HG03066 (cell line): ENCODE data around the gene MINDY4.

ENCODE experiments used
- ATAC-seq: cut with Tn5 transposase; IDR thresholded peaks from one replicate; pipeline ENCODE4 v1.9.1; 2021; ENCODE audit warnings: low read depth; ENCODE audit not compliant: unreplicated experiment

Gene MINDY4

DNA sequence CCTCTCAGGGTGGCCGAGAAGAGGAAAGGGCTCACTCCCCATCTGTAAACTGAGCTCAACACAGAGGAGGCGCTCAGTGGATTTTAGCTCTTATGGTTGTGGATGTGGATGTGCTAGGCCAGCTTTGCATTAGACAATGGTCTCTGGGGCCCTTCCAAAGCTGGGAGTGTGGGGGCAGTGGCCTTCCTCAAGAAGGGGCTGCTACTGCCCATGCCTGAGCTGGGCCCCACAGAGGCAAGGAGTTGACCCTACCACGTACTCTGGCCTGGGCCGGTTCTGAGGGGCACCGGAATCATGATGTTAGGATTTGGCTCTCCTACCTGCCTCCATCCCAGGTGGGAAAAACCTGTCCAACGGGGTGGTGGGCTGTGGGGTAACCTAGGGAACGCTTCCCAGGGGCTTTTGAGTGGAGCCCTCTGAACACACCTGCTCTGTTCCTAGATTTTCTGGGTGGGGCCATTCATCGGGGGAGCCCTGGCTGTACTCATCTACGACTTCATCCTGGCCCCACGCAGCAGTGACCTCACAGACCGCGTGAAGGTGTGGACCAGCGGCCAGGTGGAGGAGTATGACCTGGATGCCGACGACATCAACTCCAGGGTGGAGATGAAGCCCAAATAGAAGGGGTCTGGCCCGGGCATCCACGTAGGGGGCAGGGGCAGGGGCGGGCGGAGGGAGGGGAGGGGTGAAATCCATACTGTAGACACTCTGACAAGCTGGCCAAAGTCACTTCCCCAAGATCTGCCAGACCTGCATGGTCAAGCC is 152.0 kb downstream of the MINDY4 start:
- ATAC-seq, result no peak

DNA sequence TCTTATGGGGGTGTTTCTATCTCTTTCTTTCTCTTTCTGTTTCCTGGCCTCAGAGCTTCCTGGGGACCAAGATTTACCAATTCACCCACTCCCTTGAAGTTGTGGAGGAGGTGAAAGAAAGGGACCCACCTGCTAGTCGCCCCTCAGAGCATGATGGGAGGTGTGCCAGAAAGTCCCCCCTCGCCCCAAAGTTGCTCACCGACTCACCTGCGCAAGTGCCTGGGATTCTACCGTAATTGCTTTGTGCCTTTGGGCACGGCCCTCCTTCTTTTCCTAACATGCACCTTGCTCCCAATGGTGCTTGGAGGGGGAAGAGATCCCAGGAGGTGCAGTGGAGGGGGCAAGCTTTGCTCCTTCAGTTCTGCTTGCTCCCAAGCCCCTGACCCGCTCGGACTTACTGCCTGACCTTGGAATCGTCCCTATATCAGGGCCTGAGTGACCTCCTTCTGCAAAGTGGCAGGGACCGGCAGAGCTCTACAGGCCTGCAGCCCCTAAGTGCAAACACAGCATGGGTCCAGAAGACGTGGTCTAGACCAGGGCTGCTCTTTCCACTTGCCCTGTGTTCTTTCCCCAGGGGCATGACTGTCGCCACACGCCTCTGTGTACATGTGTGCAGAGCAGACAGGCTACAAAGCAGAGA is 152.7 kb downstream of the MINDY4 start:
- no peak for ATAC-seq

DNA sequence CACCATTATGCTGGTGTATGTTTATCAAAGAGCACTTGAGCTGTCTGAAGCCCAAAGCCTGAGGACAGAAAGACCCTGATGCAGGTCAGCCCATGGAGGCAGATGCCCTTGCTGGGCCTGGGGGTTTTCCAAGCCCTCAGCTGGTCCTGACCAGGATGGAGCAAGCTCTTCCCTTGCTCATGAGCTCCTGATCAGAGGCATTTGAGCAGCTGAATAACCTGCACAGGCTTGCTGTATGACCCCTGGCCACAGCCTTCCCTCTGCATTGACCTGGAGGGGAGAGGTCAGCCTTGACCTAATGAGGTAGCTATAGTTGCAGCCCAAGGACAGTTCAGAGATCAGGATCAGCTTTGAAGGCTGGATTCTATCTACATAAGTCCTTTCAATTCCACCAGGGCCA is 153.4 kb downstream of the MINDY4 start:
- no peak for ATAC-seq

DNA sequence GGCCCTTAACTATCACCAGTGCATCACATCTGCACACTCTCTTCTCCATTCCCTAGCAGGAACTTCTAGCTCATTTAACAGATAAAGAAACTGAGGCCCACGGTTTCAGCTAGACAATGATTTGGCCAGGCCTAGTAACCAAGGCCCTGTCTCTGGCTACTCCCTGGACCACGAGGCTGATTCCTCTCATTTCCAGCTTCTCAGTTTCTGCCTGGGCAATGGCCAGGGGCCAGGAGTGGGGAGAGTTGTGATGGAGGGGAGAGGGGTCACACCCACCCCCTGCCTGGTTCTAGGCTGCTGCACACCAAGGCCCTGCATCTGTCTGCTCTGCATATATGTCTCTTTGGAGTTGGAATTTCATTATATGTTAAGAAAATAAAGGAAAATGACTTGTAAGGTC is 153.9 kb downstream of the MINDY4 start:
- ATAC-seq, result no peak

DNA sequence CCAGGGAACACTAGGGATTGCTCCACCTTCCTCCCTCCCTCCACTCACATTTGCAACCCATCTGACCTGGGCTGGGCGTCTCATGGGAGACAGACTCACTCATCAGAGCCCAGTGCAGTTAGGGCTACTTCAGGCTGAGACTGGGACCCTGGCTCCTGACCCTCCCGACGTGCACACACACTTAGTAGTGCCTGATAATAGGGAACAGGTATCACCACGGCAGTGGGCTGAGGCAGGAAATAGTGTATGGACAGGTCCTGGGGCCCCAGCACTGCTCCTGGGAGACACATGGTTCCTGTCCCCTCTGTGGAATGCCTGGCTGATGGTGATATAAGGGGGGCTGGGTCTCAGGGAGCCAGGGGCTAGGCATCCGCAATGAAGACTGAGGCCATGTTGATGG is 154.7 kb downstream of the MINDY4 start:
- no peak for ATAC-seq

DNA sequence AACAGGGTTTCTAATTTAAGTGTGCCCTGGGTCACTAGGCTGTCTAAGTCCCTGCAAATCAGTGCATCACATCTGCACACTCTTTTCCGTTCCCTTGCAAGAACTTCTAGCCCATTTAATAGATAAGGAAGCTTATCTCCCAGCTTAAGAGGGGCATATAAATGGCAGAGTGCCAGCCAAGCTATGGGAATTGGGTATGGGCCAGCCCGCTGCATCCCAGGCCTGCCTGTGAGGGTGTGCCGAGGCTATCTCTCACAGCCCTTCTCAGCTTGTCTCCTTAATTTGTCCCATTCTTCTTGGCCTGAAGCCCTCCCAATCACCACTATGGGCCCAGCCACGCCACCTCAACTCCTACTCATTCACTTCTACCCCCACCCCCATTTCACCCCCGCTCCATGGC is 155.1 kb downstream of the MINDY4 start:
- ATAC-seq, result no peak

DNA sequence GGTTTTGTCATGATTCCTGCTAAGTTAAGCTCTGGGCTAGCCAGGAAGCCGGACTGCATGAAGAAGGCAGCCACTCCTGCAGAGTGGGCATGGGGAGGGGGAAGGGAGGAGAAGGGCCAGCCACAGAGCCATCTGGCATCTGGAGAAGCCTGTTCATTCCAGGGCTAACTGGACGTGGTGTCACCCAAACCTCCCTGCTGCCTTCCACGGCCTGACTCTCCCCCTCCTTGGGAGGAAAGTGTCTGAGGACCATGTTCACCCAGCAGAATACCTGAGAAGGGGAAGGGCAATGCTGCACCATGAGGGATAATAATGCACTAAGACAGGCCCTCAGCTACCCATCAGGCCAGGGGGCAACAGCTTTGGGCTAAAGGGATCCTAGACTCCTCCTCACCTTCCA is 155.8 kb downstream of the MINDY4 start:
- ATAC-seq, result no peak

DNA sequence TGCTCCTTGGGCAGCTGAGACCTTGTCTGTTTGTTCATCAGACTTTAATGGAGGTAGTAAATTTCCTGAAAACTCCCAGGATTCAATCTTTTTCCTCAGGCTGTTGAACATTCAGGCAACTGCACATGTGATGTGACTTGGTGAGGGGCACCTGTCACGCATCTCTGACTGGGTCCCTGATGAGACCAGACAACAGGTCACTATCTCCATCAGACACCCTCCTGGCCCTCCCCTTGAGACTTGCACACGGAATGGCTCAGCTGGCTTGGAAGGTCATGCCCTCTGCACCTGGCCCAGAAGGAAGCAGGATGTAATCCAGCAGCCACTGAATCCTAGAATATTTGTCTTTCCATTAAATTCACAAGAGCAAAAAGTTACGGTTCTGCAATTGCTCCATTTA is 156.3 kb downstream of the MINDY4 start:
- ATAC-seq, result no peak

DNA sequence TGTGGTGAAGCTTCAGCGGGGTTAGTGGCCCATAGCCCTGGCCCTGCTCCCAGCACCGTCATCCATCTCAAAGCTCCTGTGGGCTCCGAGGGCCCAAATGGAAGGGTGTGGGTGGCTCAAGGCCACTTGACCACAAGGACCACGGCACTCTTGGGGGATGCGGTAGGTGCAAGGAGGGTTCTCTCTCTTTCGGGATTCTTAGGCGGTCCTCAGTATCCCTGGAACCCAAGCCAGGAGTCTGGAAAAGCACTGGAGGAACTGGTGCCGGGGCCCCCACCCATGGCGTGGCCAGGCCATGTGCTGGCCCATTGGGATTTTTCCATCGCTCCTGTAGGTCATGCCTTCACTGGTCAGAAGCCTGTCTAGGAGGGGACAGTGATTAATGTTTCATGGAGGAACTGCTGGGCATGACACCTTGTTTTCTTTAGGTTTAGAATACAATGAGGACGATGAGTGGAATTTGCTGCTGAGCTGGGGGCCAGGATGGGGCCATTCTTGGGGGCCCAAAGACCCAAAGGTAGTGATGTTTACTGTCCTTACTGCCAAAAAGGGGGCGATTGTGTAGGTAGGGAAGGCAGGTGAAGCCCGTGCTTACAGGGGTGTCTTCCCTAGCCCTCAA is 157.1 kb downstream of the MINDY4 start:
- no peak for ATAC-seq

DNA sequence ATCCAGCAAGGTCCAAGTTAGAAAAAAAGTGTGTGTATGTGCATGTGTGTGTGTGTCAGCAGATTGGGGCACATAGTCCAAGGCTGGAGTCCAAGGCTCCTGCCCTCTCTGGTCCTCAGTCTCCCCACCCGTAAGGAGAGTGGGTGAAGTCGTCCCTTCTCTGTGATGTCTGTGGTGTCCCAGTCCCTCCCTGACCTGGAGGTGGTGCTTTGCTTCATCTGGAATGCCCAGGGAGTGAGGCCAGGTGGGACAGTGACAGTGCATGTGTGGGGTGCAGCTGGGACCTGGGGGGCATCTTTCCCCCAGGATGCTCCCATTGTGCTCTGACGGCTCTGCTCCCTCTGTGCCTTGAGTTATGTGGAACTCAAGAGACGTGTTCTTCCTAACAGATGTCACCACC is 158.5 kb downstream of the MINDY4 start:
- no peak for ATAC-seq

DNA sequence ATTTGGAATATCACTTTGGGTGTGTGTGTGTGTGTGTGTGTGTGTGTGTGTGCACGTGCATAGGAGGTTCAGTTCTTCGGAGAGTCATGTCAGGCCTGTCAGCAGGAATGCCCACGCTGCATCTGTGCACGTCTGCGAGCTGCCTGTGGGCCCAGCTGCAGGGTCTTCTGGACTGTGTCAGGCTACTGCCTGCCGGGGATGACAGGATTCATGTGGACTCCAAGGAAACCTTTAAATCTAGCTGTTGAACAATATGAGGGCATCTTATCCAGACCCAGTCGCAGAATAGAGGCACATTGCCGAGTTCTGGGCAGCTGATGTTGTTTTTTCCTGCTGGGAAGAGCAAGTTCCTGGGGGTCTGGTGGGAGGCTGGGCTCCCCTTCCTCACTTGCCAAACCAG is 159.4 kb downstream of the MINDY4 start:
- no peak for ATAC-seq

DNA sequence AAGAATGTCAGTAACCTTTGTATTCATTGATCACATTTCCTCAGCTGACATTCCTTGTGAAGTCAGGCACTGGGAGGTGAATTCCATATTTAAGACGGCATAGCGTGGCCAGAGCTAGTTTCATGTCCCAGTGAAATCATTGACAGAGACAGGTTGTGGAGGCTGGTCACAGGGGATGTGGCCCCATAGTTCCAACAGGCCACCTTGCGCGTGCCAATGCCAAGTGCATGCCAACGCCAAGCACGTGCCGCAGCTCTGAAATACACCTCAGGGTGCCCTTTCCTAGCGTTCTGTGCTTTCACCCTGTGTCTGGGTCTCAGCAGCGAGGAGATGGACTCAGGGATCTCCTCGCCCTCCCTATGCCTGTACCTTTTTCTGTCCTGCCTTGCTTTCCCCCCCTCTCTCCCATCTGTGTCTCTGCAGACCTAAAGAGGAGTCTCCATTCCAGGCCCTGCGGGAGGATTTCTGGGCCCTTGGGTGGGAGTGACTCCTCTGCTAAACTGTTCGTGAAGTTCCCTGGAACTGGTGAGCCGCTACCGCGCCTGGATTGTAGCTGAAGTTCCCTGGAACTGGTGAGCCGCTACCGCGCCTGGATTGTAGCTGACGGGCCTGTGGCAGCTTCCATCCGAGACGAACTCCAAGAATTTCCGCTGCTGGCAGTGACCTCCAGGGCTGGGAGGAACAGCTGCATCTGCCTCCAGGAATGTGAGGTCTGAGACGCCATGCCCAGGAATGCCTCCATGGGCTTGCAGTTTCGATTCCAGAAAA is 160.1 kb downstream of the MINDY4 start:
- ATAC-seq, result no peak

DNA sequence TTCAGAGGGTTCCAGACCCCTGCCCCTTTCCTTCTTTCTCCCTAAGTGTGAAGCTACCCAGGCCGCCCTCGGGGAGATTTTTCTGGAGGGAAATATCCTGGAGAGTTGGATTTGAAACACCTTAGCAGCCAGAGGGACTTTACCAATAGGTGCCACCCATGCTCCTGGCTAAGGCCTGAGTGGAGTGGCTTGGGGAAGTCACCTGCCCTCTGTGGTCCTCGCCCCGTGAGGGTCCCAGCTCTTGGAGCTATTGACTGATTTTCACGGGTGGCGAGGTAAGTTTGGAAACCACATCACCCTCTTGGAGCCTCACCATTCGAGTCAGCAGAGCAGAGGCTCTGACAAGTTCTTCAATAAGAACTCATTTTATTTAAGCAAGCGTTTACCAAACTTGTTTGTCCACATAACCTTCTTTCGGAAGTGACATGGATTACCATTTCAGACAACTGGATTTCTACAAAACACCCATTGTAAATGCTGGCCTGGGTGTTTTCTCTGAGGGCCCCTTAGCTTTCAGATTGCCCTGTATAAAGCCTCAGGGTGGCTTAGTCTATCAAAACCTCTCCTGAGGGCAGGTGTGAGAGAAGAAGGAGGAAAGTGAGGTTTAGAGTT is 160.8 kb downstream of the MINDY4 start:
- ATAC-seq, result no peak

DNA sequence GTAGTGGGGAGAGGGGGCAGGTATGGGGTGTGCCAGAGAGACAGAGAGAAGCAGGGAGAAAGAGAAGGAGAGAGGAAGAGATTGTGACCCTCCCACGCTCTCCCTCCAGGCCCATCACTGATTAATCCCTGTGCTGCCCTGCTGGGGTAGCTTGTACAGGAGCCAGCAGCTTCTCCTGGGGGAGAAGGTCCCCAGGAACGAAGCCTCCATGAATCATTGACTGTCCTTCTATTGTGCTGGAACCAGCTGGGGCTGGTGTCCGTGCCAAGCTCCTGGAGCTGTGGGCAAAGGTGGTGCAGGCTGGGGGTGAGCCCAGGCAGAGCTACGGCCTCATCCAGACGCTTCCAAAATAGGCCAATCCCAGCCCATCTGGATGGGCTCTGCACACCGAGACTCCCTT is 161.3 kb downstream of the MINDY4 start:
- no peak for ATAC-seq

DNA sequence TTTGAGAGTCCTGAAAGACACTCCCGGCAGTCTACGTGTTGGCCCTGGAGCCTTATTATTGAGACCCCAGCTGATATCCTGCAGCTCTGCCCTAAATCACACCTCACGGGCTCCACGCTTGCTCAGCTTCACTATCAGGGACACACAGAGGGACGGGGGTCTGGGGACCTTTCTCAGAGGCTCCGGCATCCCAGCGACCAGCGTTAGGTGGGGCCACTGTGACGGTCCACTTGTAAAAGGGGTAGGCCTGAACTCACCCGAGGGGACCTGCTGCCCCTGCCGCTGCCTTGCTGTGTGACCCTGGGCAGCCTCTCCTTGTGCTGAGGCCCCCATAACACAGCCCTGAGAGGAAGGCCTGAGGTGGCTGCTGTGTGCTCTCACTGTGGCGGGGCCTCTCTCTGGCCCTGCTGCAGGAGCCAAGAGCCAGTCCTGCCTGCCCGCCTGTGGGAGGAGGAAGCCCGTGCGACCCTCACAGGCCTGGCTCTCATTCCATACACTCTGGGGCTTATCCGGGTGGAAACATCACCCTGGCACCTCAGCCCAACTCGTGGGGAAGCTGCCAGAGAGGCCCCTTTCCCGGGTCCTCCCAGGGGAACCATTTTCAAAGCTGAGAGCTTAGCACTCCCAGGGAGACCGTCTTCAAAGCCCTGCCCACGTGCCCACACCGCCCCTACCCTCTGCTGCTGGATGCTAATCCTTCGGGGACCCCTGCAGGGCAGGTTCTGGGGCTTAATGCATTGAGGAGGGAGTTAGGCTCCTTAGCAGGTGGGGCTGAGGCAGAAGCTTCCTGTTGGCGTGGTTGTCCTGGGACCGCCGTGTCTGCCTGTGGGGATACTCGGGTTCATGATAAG is 162.1 kb downstream of the MINDY4 start:
- no peak for ATAC-seq

DNA sequence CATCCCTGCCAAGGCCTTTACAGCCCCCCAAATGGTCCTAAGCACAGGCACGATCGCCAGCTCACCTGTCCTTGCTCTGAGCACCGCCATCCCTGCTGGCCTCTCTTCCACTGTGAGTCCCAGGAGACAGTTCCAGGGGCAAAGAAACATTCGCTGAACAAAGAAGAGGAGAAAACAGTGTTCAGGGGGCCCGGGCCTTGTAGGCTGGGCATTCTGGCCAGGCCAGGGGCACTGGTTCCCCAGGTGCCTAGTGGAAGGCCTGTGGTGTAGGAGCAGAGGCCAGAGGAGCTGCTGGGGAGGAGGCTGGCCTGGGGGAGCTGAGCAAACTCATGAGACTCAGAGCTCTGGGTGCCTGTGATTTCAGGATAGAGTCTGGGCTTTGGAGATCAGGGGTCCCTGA is 163.0 kb downstream of the MINDY4 start:
- no peak for ATAC-seq

DNA sequence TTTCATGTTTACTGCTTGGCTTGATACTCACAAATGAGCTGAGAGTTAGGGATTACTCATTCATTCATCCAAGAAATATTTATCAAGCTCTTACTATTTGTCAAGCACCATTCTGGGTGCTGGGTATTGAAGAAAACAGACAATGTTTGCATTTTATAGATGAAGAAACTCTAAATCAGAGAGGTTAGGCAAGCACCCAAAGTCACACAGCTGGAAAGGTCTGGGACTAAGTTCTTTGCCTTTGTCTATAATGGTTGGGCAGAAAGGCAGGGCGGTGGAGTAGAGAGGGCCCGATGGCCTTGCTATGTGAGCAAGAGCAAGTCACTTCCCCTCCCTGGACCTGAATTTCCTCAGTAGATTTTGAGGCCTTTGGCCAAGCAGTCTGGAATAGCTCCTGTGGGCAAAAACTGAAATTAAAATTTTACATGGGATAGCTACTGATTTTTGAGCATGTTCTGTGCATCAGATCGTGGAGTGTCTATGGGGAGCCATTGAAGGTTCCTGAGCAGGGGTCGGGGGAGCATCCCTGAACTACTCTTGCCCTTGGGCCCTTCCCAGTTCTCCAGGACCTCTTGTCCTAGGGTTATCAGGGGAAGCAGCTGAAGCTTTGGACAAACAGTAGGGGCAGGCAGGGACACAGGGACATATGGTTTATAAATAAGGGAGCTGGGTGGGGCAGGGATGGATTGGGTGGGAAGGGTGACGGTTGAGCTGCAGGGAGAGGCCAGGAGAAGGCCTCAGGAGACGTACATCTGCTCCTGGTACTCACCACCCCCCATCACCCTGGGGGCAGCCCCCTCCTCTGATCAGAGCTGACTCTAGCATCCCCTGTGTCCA is 163.7 kb downstream of the MINDY4 start:
- no peak for ATAC-seq

DNA sequence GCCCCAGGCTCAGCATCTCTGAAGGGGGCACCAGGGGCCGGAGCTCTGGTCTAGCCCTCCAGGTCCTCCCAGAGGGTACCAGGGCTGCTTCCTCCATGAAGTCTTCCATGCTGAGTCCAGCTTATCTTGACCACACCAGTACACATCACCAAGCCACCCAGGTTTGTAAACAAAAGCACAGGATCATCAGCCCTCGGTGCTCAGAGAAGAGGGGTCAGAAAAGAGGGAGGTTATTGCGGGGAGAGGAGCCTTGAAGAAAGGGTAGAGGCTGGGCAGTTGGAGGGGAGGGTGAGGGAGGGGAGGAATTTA is 164.3 kb downstream of the MINDY4 start:
- no peak for ATAC-seq

DNA sequence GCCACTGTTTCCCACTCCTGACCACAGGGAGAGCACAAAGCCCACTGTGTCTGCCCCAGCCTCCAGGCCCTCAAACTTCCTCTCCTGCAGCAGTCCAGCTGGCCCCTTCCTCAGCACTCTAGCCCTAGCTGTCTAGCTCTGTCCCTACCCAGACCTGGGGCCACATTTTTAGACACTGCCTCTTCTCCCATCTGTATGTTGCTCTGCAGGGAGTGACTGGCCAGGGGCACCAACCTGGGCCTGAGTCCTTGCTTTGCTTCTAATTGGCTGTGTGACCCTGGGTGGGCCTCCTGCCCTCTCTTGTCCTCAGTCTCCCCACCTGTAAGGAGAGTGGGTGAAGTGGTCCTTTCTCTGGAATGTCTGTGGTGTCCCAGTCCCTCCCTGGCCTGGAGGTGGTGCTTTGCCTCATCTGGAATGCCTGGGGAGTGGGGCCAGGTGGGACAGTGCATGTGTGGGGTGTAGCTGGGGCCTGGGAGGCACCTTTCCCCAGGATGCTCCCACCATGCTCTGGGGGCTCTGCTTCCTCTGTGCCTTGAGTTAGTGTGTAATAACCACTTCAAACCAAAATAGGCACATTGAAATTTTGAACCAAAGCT is 165.5 kb downstream of the MINDY4 start:
- ATAC-seq, result no peak
